ENCODE data around the gene CACNA2D1.

CACNA2D1 gene

GRCh38 chr7:82442492-82443035 lies 1.0 kb downstream of the CACNA2D1 start:
- H3K79me1 ChIP-seq (ENCODE audit: low read length): no peaks in the 10 kb centered on the region
- no peak overlapping the region for H4K8ac ChIP-seq (ENCODE audit: low read depth, low read length)
- H2BK120ac ChIP-seq (ENCODE audit: low read depth, low read length): peak overlapping the region; percentile 83
- peak overlapping the region; percentile 73 for H3K9ac ChIP-seq (ENCODE audit: low read length)
- H3K4ac ChIP-seq (ENCODE audit: low read depth, low read length): no peak overlapping the region
- WGBS (ENCODE audit: extremely low coverage, insufficient coverage, low lambda C conversion rate): no CpG with 5 or more reads among the region's 22 CpGs
- H3K27me3 ChIP-seq (ENCODE audit: insufficient read depth, low read length, poor library complexity): no peaks in the 10 kb centered on the region
- H3K27ac ChIP-seq (ENCODE audit: low read depth, low read length): peak overlapping the region; percentile 90
- no peak overlapping the region for H2AK5ac ChIP-seq (ENCODE audit: low read length)
- H2BK15ac ChIP-seq (replicated peaks; ENCODE audit: low read depth): no peak overlapping the region
- H2BK5ac ChIP-seq (ENCODE audit: low read length): no peak overlapping the region
- peak overlapping the region; percentile 68 for H3K18ac ChIP-seq (ENCODE audit: low read length)
- H3K23ac ChIP-seq (ENCODE audit: low read length): no peak overlapping the region
- H3K79me2 ChIP-seq (ENCODE audit: control insufficient read depth, insufficient read depth, low read length): peaks cover 8% of the 10 kb centered on the region
- H3K4me2 ChIP-seq (ENCODE audit: low read length): peak overlapping the region; percentile 96
- peaks cover 2% of the 10 kb centered on the region for H3K4me1 ChIP-seq (ENCODE audit: control insufficient read depth, low read depth, low read length)
- H3K4me3 ChIP-seq (ENCODE audit: low read length): peak overlapping the region; percentile 80
- no peaks in the 10 kb centered on the region for H3K36me3 ChIP-seq (ENCODE audit: control insufficient read depth, insufficient read depth, low read length)
- DNase-seq: peak; percentile 58
- H3K56ac ChIP-seq (ENCODE audit: low read length): peak overlapping the region; percentile 83
- no peak overlapping the region for H4K5ac ChIP-seq (ENCODE audit: low read length)

DNA sequence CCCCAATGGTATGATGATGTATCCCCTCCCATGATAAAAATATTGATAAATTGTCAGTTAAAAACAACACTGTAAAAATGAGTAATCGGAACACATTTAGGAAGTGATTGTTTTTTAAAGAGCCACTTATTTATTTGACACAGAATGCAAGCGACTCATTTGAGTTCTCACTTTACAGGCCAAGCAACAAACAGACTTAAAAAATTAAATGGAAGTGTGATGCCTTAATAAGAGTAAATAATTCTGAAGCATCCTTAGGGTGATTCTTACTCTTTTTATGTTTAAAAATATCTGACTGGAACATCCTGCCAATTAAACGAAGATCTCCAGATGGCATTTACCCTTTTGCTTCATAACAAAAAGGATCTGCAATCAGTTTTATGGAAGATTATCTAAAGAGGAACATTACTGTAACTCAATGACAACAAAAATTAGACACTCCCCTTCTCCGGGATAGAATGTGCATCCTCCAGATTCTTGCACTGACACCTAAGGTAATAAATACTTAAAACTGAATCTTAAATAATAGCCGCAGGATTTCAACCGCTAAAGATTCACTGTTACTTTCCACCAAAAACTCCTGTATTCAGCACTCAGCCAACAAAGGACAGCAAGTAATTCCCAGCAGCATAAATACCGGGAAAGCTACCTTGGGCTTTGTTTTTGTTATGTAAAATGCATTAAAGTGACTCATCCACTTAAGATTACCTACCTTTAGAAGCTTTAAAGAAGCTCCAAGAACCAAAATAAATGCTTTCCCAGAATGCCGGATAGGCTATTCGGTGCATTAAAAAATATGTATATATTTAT lies 1.7 kb downstream of the CACNA2D1 start:
- Histone ChIP-seq H4K8ac (ENCODE audit: low read depth, low read length) (no peak overlapping the region), H3K4ac (ENCODE audit: low read depth, low read length) (no peak overlapping the region), H3K18ac (ENCODE audit: low read length) (no peak overlapping the region), H3K23ac (ENCODE audit: low read length) (no peak overlapping the region), H2BK15ac (replicated peaks; ENCODE audit: low read depth) (no peak overlapping the region), H2AK5ac (ENCODE audit: low read length) (no peak overlapping the region), H3K27ac (ENCODE audit: low read depth, low read length) (no peak overlapping the region), H2BK5ac (ENCODE audit: low read length) (no peak overlapping the region), H3K4me1 (ENCODE audit: control insufficient read depth, low read depth, low read length) (peaks cover 2% of the 10 kb centered on the region), H2BK120ac (ENCODE audit: low read depth, low read length) (no peak overlapping the region), H3K27me3 (ENCODE audit: insufficient read depth, low read length, poor library complexity) (no peaks in the 10 kb centered on the region), H3K4me2 (ENCODE audit: low read length) (peak overlapping the region; percentile 56), H3K79me2 (ENCODE audit: control insufficient read depth, insufficient read depth, low read length) (peaks cover 8% of the 10 kb centered on the region), H3K9ac (ENCODE audit: low read length) (peak overlapping the region; percentile 47), H3K56ac (ENCODE audit: low read length) (peak overlapping the region; percentile 12), H3K4me3 (ENCODE audit: low read length) (peak overlapping the region; percentile 19), H3K36me3 (ENCODE audit: control insufficient read depth, insufficient read depth, low read length) (no peaks in the 10 kb centered on the region), H4K5ac (ENCODE audit: low read length) (no peak overlapping the region), H3K79me1 (ENCODE audit: low read length) (no peaks in the 10 kb centered on the region)
- DNase-seq: peak; percentile 85
- WGBS (ENCODE audit: extremely low coverage, insufficient coverage, low lambda C conversion rate): no CpG with 5 or more reads among the region's 9 CpGs

DNA sequence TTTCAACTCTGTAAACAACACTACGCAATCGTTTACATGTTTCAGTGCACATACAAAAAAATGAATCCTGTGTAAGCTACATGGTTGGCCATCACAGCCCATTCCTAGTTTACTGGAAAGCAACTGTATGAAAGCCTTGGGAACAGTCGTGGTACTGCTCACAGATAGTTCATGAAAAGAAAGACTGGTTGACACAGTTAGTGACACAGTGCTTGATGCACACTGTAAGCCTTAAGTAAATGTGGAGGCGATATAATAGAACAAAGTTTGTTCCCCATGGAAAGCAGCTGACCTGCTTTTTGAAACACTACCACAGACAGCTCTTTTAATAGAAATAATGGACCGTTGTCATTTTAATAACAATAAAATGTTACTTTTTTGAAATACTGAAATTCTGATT lies 5.1 kb downstream of the CACNA2D1 start:
- no CpG with 5 or more reads among the region's 5 CpGs for WGBS (ENCODE audit: extremely low coverage, insufficient coverage, low lambda C conversion rate)
- Histone ChIP-seq H3K18ac (ENCODE audit: low read length) (no peak overlapping the region), H3K4me3 (ENCODE audit: low read length) (no peak overlapping the region), H3K9ac (ENCODE audit: low read length) (no peak overlapping the region), H3K4ac (ENCODE audit: low read depth, low read length) (no peak overlapping the region), H3K4me1 (ENCODE audit: control insufficient read depth, low read depth, low read length) (no peaks in the 10 kb centered on the region), H4K5ac (ENCODE audit: low read length) (no peak overlapping the region), H2BK120ac (ENCODE audit: low read depth, low read length) (no peak overlapping the region), H3K27ac (ENCODE audit: low read depth, low read length) (no peak overlapping the region), H3K79me1 (ENCODE audit: low read length) (no peaks in the 10 kb centered on the region), H3K36me3 (ENCODE audit: control insufficient read depth, insufficient read depth, low read length) (no peaks in the 10 kb centered on the region), H4K8ac (ENCODE audit: low read depth, low read length) (no peak overlapping the region), H2BK15ac (replicated peaks; ENCODE audit: low read depth) (no peak overlapping the region), H3K79me2 (ENCODE audit: control insufficient read depth, insufficient read depth, low read length) (peaks cover 15% of the 10 kb centered on the region), H3K56ac (ENCODE audit: low read length) (no peak overlapping the region), H3K4me2 (ENCODE audit: low read length) (no peak overlapping the region), H2AK5ac (ENCODE audit: low read length) (no peak overlapping the region), H2BK5ac (ENCODE audit: low read length) (no peak overlapping the region), H3K23ac (ENCODE audit: low read length) (no peak overlapping the region), H3K27me3 (ENCODE audit: insufficient read depth, low read length, poor library complexity) (no peaks in the 10 kb centered on the region)
- DNase-seq: no peak

GRCh38 chr7:82435769-82436168 lies 7.8 kb downstream of the CACNA2D1 start:
- Histone ChIP-seq H3K23ac (ENCODE audit: low read length) (no peak overlapping the region), H3K4me2 (ENCODE audit: low read length) (no peak overlapping the region), H4K5ac (ENCODE audit: low read length) (no peak overlapping the region), H3K4me3 (ENCODE audit: low read length) (no peak overlapping the region), H3K18ac (ENCODE audit: low read length) (no peak overlapping the region), H3K79me2 (ENCODE audit: control insufficient read depth, insufficient read depth, low read length) (peaks cover 12% of the 10 kb centered on the region), H3K27me3 (ENCODE audit: insufficient read depth, low read length, poor library complexity) (no peaks in the 10 kb centered on the region), H4K8ac (ENCODE audit: low read depth, low read length) (no peak overlapping the region), H3K56ac (ENCODE audit: low read length) (no peak overlapping the region), H3K79me1 (ENCODE audit: low read length) (peaks cover 2% of the 10 kb centered on the region), H3K27ac (ENCODE audit: low read depth, low read length) (no peak overlapping the region), H2BK120ac (ENCODE audit: low read depth, low read length) (no peak overlapping the region), H3K4me1 (ENCODE audit: control insufficient read depth, low read depth, low read length) (no peaks in the 10 kb centered on the region), H2BK5ac (ENCODE audit: low read length) (no peak overlapping the region), H3K9ac (ENCODE audit: low read length) (no peak overlapping the region), H3K36me3 (ENCODE audit: control insufficient read depth, insufficient read depth, low read length) (no peaks in the 10 kb centered on the region), H3K4ac (ENCODE audit: low read depth, low read length) (no peak overlapping the region), H2AK5ac (ENCODE audit: low read length) (no peak overlapping the region), H2BK15ac (replicated peaks; ENCODE audit: low read depth) (no peak overlapping the region)
- DNase-seq: no peak
- WGBS (ENCODE audit: extremely low coverage, insufficient coverage, low lambda C conversion rate): 100% methylated on average over 1 of the region's 5 CpGs

DNA sequence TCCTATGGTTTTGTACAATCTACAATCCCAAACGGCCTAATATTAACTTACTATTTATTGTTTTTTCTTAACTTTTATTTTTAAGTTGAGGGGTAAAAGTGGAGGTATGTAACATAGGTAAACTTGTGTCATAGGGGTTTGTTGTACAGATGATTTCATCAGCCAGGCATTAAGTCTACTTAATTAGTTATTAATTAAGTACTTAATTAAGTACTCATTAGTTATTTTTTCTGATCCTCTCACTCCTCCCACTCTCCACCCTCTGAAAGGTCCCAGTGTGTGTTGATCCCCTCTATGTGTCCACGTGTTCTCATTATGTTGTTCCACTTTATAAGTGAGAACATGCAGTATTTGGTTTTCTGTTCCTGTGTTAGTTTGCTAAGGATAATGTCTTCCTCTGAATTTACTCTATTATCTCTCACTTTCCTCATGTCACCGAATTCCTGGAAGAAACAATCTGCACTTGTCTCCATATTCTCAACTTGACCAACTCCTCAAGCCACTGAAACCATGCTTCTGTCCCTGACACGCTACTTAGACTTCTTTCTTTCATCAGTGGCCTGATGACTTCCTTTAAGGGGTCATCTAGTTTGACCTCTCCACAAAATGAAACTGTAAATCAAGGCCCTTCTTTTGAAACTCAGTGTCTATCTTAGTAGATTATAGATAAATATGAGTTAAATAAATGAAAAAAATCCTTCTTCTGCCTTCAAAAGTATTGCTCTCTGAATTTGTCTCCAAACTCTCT lies 9.1 kb downstream of the CACNA2D1 start:
- H4K5ac ChIP-seq (ENCODE audit: low read length): no peak overlapping the region
- no peak overlapping the region for H2BK15ac ChIP-seq (replicated peaks; ENCODE audit: low read depth)
- no peaks in the 10 kb centered on the region for H3K36me3 ChIP-seq (ENCODE audit: control insufficient read depth, insufficient read depth, low read length)
- no peak overlapping the region for H3K27ac ChIP-seq (ENCODE audit: low read depth, low read length)
- H3K27me3 ChIP-seq (ENCODE audit: insufficient read depth, low read length, poor library complexity): no peaks in the 10 kb centered on the region
- H3K4ac ChIP-seq (ENCODE audit: low read depth, low read length): no peak overlapping the region
- no peak for DNase-seq
- H3K9ac ChIP-seq (ENCODE audit: low read length): no peak overlapping the region
- no peak overlapping the region for H4K8ac ChIP-seq (ENCODE audit: low read depth, low read length)
- no peak overlapping the region for H2BK5ac ChIP-seq (ENCODE audit: low read length)
- H3K56ac ChIP-seq (ENCODE audit: low read length): no peak overlapping the region
- H3K4me2 ChIP-seq (ENCODE audit: low read length): no peak overlapping the region
- no CpG with 5 or more reads among the region's 4 CpGs for WGBS (ENCODE audit: extremely low coverage, insufficient coverage, low lambda C conversion rate)
- H3K18ac ChIP-seq (ENCODE audit: low read length): no peak overlapping the region
- H3K79me1 ChIP-seq (ENCODE audit: low read length): peaks cover 2% of the 10 kb centered on the region
- H3K79me2 ChIP-seq (ENCODE audit: control insufficient read depth, insufficient read depth, low read length): peaks cover 12% of the 10 kb centered on the region
- no peak overlapping the region for H3K23ac ChIP-seq (ENCODE audit: low read length)
- H2AK5ac ChIP-seq (ENCODE audit: low read length): no peak overlapping the region
- H3K4me1 ChIP-seq (ENCODE audit: control insufficient read depth, low read depth, low read length): no peaks in the 10 kb centered on the region
- no peak overlapping the region for H2BK120ac ChIP-seq (ENCODE audit: low read depth, low read length)
- no peak overlapping the region for H3K4me3 ChIP-seq (ENCODE audit: low read length)
